ENCODE data around the gene FEZ2.

Gene FEZ2

GRCh38 chr2:36544638-36545338 is 53.2 kb downstream of the FEZ2 start:
- Histone ChIP-seq H3K27ac (peak overlapping the region; percentile 11), H3K27me3 (replicated peaks) (no peaks in the 10 kb centered on the region), H3K4me3 (ENCODE audit: low read depth, low read length) (no peak overlapping the region), H3K36me3 (replicated peaks) (peaks cover 57% of the 10 kb centered on the region)
- no peak for DNase-seq
- in situ Hi-C loops (cut with HindIII; ENCODE audit: low pct_ligation_motif_present, low sequenced_read_pairs): no loop called here
- peak; percentile 48 for TF ChIP-seq CTCF (IDR thresholded peaks at IDR 0.05; ENCODE audit: low read depth, low read length, missing control alignments)

DNA sequence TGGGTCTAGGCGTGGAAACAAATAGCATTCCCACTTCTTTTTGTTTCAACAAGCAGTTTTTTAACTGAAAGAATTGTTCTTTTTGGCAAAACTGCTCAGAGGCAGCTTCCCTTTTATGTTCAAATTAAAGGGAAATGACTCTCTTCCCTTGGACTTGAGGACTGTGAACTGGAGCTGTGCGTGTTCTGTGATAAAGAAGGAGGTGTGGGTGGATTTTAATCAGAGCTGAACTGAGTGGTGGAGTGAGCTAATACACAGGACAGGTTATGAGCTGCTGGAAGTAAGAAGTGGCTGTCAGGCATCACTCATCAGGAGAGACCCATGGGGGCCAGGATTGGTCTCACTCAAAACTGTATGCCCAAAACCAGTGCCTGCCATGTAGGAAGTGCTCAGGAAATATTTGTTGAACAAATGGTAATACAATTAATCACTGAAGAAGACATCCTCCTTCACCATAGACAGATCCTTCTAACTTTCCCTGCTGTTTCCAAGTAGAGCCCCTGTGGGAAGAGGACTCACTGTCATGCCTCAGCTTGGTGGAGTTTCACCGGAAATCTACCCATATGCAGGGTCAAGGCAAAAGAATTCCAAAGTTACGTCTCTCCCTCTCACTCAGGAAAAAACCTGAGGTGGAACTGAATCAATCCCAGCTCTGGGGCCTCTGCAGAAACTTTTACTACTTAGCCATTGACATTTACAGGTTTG is 55.9 kb downstream of the FEZ2 start:
- no peak overlapping the region for H3K4me3 ChIP-seq (ENCODE audit: low read depth, low read length)
- no peak overlapping the region for H3K27ac ChIP-seq
- no peak for DNase-seq
- no peak for TF ChIP-seq CTCF (IDR thresholded peaks at IDR 0.05; ENCODE audit: low read depth, low read length, missing control alignments)
- H3K27me3 ChIP-seq (replicated peaks): no peaks in the 10 kb centered on the region
- in situ Hi-C loops (cut with HindIII; ENCODE audit: low pct_ligation_motif_present, low sequenced_read_pairs): no loop called here
- H3K36me3 ChIP-seq (replicated peaks): peaks cover 58% of the 10 kb centered on the region

DNA sequence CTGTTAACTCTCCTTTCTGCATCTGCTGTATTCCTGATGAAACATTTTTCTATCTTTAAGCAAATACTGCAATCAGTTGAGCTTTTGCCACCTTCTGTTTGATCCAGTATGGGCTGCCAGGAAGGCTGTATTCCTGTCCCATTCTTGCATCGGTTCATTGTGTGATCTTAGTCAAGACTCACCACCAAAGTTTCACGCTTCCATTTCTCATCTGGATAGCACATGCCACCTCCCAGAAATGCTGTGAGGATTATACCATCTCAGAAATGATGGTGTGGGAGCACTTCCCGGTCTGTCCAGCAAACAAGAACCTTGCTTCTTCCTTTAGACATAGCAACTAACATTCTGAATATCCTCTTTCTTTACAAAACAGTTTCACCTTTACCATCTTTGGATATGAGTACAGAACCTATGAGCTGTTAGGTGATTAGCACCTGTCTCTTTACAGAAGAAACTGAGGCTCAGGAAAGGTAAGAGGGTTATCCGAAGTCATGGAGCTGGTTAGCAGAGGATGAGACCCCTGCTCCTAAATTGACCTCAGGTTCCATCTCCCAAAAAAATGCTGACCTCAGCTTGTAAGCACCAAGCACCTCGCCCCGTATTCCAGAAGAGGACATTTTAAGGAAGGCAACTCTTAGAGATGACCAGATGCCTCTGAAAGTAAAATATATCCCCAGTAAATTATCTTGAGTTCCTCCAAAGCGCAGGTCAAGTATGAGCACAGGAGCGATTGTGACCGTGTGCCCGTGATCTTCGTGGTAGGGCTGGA is 56.8 kb downstream of the FEZ2 start:
- H3K4me3 ChIP-seq (ENCODE audit: low read depth, low read length): no peak overlapping the region
- in situ Hi-C loops (cut with HindIII; ENCODE audit: low pct_ligation_motif_present, low sequenced_read_pairs): no loop called here
- DNase-seq: no peak
- H3K36me3 ChIP-seq (replicated peaks): peaks cover 56% of the 10 kb centered on the region
- no peak overlapping the region for H3K27ac ChIP-seq
- no peak for TF ChIP-seq CTCF (IDR thresholded peaks at IDR 0.05; ENCODE audit: low read depth, low read length, missing control alignments)
- no peaks in the 10 kb centered on the region for H3K27me3 ChIP-seq (replicated peaks)

GRCh38 chr2:36539631-36540030 is 58.3 kb downstream of the FEZ2 start:
- peaks cover 56% of the 10 kb centered on the region for H3K36me3 ChIP-seq (replicated peaks)
- DNase-seq: no peak
- TF ChIP-seq CTCF (IDR thresholded peaks at IDR 0.05; ENCODE audit: low read depth, low read length, missing control alignments): no peak
- no peaks in the 10 kb centered on the region for H3K27me3 ChIP-seq (replicated peaks)
- in situ Hi-C loops (cut with HindIII; ENCODE audit: low pct_ligation_motif_present, low sequenced_read_pairs): no loop called here
- H3K27ac ChIP-seq: no peak overlapping the region
- H3K4me3 ChIP-seq (ENCODE audit: low read depth, low read length): no peak overlapping the region

- TF ChIP-seq CTCF (IDR thresholded peaks at IDR 0.05; ENCODE audit: low read depth, low read length, missing control alignments): no peak
- Histone ChIP-seq H3K27ac (no peak overlapping the region), H3K27me3 (replicated peaks) (no peaks in the 10 kb centered on the region), H3K4me3 (ENCODE audit: low read depth, low read length) (no peak overlapping the region), H3K36me3 (replicated peaks) (peaks cover 47% of the 10 kb centered on the region)
- in situ Hi-C loops (cut with HindIII; ENCODE audit: low pct_ligation_motif_present, low sequenced_read_pairs): no loop called here
- no peak for DNase-seq
These were observed 59.6 kb downstream of the FEZ2 start for GRCh38 chr2:36538335-36538734.

All from brain microvascular endothelial cell (primary cell).